NCI-H1417 (cell line): ENCODE results near the gene DUSP8.

ENCODE experiments used
- DNase-seq, 3 experiments: peaks; one replicate each; lab custom pipeline; 2025; lab: John Stamatoyannopoulos, UW

DUSP8 gene

GRCh38 chr11:1566381-1567051, 5.6 kb downstream of the DUSP8 start:
- no peak for DNase-seq

GRCh38 chr11:1565904-1566247, 6.2 kb downstream of the DUSP8 start:
- DNase-seq: no peak

GRCh38 chr11:1565173-1565903, 6.7 kb downstream of the DUSP8 start:
- no peak for DNase-seq

- DNase-seq: peak; percentile 15 to 57 (median 20)
Observed at GRCh38 chr11:1564535-1565172, 7.4 kb downstream of the DUSP8 start.

GRCh38 chr11:1563697-1564534, 8.2 kb downstream of the DUSP8 start:
- peak in 1 of 3 experiments; percentile 15 for DNase-seq

GRCh38 chr11:1563149-1563638, 8.9 kb downstream of the DUSP8 start:
- DNase-seq: no peak

- no peak for DNase-seq
Observed at GRCh38 chr11:1562469-1563148, 9.5 kb downstream of the DUSP8 start.

GRCh38 chr11:1561955-1562354, 10.1 kb downstream of the DUSP8 start:
- no peak for DNase-seq

GRCh38 chr11:1561266-1561665, 10.8 kb downstream of the DUSP8 start:
- DNase-seq: no peak

GRCh38 chr11:1560649-1561251, 11.3 kb downstream of the DUSP8 start:
- no peak for DNase-seq

GRCh38 chr11:1560002-1560648, 11.9 kb downstream of the DUSP8 start:
- DNase-seq: no peak

GRCh38 chr11:1559111-1559951, 12.7 kb downstream of the DUSP8 start:
- DNase-seq: peak in 2 of 3 experiments; percentile 74 to 86

- DNase-seq: no peak
Observed at GRCh38 chr11:1558775-1559110, 13.3 kb downstream of the DUSP8 start.

- no peak for DNase-seq
Observed at GRCh38 chr11:1557904-1558774, 13.9 kb downstream of the DUSP8 start.

GRCh38 chr11:1557051-1557884, 14.8 kb downstream of the DUSP8 start:
- DNase-seq: no peak

- DNase-seq: no peak
Observed at GRCh38 chr11:1556278-1556902, 15.7 kb downstream of the DUSP8 start.

GRCh38 chr11:1555713-1556153, 16.3 kb downstream of the DUSP8 start:
- DNase-seq: no peak
